Left hindlimb (tissue), 1 donor: ENCODE results near the gene KHNYN.
"Not testable (repeated sequence)": the region's sequence is repeated elsewhere in the genome, so short reads cannot be mapped to it uniquely, and the experiment has no call there.

Experiments used
- DNase-seq: peaks from one replicate; pipeline ENCODE4 v3.0.0-alpha.2; 2018

KHNYN gene

GRCh38 chr14:24439257-24439656 lies 9.5 kb downstream of the KHNYN start:
- no peak for DNase-seq

DNA sequence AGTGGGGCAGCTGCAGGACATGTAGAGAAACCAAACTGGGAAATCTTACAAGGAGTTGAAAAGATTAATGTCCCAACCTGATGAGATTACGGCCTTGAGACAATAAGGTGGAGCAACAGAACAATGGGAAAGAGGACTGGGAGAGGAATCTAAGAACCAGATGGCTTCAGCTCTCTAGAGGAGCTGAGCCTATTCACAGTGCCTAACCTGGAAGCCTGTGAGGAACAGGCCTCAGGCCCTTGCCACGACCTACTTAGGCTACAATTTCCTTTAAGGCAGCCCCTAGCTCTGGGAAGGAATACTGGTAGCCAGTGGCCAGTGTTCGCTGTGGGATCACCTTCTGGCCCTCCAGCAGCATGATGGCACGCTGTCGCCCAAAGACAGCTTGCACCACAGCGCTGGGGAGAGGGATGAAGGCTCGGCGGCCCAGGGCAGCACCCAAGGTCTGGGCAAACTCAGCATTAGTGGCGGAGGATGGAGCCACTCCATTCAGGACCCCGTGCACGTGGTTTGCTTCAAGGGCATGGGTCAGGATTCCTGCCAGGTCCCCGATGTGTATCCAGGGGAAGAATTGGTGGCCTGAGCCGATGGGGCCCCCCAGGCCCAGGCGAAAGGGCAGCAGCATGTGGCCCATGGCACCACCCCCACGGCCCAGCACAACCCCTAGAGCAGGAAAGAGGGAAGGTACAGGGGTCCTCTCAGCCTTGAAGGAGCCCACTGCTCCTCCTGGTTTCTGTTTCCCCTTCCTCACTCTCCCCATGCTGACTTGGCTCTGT lies 10.3 kb downstream of the KHNYN start:
- no peak for DNase-seq

- DNase-seq: no peak
Observed at GRCh38 chr14:24440606-24441399, 11.0 kb downstream of the KHNYN start.

GRCh38 chr14:24441485-24441884 lies 11.7 kb downstream of the KHNYN start:
- no peak for DNase-seq

DNA sequence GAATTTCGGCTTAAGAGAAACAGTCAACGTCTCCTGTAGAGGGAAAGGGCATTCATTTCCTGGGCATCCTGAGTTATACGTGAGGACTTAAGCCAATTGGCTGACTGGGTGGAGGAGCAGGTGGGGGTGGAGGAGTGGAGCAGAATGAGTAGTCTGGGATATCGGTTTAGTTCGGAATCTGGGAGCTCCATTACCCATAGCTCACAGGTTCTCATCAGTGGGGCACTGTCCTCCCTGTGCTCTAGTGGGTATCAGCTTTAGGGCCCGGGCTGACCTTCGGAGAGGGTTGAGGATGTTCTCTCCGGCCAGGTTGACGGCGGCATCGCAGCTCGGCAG lies 12.1 kb downstream of the KHNYN start:
- no peak for DNase-seq

- DNase-seq: peak; percentile 98
Observed at GRCh38 chr14:24442240-24443052, 12.7 kb downstream of the KHNYN start, which contains the start of gene SDR39U1. SDR39U1 (minus strand) TSS chr14:24442776; CDS start chr14:24442769, 7 bp downstream.

GRCh38 chr14:24443053-24443665 lies 13.4 kb downstream of the KHNYN start:
- no peak for DNase-seq

- not testable (repeated sequence) for DNase-seq
Observed at GRCh38 chr14:24450828-24451227, 21.1 kb downstream of the KHNYN start.

DNA sequence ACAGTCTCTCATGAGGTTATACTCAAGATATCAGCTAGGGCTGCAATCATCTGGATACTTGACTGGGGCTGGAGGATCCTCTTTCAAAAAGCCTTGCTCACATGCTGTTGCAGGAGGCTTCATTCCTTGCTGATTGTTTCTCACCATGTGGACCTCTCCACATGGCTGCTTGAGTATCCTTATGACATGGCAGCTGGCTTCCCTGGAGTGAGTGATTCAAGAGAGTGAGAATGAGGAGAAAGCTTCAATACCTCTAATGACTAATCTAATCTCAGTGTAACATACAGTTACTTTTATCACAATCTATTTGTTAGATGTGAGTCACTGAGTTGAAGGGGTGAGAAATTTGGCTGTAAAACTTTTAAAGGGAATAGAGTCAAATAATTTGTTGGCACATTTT lies 27.2 kb downstream of the KHNYN start:
- no peak for DNase-seq

GRCh38 chr14:24458736-24459135 lies 29.0 kb downstream of the KHNYN start:
- DNase-seq: no peak

DNA sequence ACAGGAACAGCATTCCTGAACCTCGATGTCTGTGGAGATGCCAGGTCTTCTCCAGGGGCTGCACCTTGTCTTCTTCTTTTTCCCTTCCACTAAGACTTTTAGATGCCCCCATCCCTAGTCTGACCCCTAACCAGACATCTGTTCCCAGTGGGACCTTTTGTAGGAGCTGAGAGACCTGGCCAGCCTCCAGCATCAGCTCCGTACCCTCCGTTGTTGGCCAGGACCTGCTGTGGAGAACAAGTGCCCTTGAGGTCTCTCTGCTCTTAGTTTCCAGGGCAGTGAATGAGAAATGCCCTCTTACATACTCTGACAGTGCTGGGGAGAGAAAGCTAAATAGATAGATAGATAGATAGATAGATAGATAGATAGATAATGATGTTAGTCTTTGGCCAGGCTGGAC lies 29.6 kb downstream of the KHNYN start:
- DNase-seq: no peak

GRCh38 chr14:24461336-24461735 lies 31.6 kb downstream of the KHNYN start:
- no peak for DNase-seq

DNA sequence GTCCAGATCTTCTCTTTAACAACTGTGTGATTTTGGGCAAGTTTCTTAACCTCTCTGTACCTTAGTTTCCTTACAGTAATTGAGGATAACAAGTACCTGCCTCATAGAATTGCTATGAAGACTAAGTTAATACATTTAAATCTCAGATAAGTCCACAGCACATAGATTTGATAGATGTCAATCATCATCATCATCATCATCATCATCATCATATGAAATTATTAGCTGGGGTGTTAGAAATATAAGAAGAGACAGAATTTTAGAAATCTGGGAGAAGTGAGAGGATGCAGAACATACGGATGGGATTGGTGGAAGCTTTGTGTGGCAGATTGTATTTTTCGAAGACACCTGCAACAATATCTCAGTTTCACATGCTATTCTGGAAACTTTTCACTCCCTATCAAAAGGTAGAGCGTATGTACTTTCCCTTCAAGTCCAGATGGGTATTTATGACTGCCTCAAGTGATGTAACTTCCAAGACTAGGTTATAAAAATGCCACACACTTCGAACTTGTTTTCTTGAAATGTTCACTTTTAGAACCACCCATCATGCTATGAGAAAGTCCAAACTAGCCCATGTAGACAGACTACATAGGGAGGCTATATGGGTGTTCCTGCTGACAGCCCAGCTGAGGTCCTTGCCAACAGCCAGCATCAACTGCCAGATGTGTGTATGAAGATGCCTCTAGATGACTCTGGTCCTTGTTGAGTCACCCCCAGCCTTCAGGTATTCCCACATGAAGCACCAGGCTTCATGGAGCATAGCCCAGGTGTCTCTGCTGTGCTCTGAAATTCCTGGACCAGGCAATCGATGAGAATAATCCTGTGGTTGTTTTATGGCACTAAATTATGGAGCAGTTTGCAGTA lies 33.5 kb downstream of the KHNYN start:
- DNase-seq: no peak

DNA sequence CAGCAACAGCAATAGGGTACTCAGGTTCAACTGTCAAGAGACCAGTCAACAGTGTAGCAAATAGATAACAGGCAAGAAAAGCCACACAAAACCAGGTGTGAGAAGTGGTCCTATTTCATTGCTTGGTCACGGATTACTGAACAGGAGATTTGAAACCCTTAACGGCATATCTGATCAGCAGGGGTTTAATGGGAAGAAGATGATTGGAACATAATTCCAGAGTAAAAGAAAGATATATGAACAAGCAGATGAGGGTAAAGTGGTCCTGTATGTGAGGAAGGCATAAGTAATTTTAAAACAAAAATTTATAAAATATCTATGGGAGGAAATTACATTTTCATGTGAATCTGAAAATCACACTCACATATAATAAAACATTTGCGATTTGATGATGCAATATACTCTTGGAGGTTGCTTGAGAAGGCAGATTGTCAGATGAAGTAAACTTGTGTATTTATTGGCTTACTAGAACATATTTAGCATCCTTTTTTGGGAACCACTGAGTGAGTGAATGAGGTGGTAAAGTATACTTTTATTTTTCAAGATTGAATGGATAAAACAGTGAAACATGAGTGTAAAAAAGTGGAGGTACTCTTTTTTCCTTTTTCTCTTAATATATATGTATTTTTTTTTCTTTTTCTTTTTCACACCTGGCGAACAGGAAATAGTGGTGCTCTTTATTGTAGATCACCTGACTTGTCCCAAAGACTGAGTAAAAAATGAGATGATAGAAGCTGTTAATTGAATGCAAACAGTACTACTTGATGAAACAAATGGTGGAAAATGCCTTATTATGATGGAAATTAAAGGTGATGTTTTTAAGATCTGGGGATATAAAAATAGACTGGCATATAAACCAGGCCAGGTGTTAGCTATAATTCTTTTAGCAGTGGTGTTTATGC lies 34.4 kb downstream of the KHNYN start:
- DNase-seq: no peak

GRCh38 chr14:24465368-24465767 lies 35.6 kb downstream of the KHNYN start:
- no peak for DNase-seq

GRCh38 chr14:24465805-24466204 lies 36.1 kb downstream of the KHNYN start:
- DNase-seq: no peak

DNA sequence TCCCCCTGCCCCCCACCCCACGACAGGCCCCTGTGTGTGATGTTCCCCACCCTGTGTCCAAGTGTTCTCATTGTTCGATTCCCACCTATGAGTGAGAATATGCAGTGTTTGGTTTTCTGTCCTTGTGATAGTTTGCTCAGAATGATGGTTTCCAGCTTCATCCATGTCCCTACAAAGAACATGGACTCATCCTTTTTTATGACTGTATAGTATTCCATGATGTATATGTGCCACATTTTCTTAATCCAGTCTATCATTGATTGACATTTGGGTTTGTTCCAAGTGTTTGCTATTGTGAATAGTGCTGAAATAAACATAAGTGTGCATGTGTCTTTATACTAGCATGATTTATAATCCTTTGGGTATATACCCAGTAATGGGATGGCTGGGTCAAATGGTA lies 40.7 kb downstream of the KHNYN start:
- not testable (repeated sequence) for DNase-seq

- DNase-seq: no peak
Observed at GRCh38 chr14:24473211-24473610, 43.5 kb downstream of the KHNYN start.

DNA sequence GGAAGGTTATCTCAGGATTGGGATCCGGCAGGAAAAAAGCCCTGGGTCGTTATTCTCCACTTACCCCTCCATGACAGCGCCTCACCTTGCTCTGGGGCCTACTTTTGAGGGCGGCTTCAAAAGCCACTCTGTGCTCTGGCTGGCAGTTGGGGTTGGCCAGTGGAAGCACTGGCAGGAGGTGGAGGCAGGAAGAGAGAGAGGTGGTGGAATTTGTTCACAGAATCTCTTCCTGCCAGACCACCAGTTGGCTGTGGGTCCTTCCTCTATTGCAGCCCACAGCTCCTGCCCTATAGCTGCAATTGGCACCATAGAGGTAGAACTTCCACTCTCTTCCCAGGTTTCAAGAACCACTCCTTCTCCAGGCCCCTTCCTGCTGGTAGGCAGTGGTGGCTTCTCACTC lies 45.5 kb downstream of the KHNYN start:
- DNase-seq: no peak

DNA sequence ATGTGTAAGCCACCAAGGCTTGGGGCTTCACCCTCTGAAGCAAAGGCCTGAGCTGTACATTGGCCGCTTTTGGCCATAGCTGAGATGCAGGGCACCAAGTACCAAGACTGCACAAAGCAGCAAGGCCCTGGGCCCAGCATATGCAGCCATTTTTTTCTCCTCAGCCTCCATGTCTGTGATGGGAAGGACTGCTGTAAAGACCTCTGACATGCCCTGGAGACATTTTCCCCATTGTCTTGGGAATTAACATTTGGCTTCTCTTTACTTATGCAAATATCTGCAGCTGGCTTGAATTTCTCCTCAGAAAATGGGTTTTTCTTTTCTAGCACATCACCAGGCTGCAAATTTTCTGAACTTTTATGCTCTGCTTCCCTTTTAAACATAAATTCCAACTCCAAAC lies 50.2 kb downstream of the KHNYN start:
- DNase-seq: not testable (repeated sequence)
